Measurements from ENCODE around the gene ZP1. TPM values are rescaled to one million over a fixed set of nuclear protein-coding genes. Genes with fewer than 3 reads are reported as not detected.

Gene ZP1
- total and polyA plus RNA-seq, 4 donors, result 0.04 TPM; not detected in 3

DNA sequence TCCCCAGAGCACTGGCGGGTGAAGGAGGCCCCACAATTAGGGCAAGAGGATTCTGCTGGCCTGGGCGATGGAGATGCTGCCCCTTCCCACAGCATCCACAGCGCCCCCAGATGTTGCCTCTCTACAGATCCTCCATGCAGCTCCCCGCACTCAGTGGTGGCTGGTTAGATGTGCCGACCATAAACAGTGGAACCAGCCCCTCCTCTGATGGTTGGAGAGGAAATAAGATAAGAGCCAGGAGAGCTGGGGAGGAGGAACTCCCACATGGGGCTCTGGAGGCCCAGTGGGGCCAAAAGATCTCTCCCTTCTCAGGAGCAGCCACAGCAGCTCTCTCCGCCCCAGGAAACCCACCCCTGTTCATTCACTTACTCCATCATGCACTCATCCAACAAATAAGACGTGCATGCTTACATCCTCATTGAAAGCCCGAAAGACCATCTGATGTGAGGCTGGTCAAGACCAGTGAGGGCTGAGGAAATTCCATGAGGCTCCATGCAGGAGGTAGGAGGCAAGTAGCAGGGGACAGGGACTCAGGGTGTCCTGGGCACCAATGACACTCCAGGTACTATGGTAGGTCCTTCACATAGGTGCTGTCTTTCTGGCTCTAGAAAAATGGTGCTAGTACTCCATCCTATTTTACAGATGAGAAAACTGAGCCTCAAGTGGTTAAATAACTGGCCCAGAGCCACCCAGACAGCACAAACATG lies 13.0 kb upstream of the ZP1 start:
- Histone ChIP-seq H3K27ac (ENCODE audit: low read depth in 1 of 2, low read length in 1 of 2) (no peak overlapping the region), H3K9ac (ENCODE audit: insufficient read depth in 1 of 2, low read length in 2 of 2) (no peak overlapping the region), H3K9me3 (ENCODE audit: control insufficient read depth in 4 of 4, insufficient read depth in 3 of 4, low read length in 3 of 4) (peaks cover 0 to 3% (median 0%) of the 10 kb centered on the region in 4 donors), H3K27me3 (ENCODE audit: control insufficient read depth in 3 of 3, insufficient read depth in 3 of 3, low read length in 2 of 3) (peaks cover 0 to 31% (median 9%) of the 10 kb centered on the region in 3 donors), H3K4me1 (ENCODE audit: control insufficient read depth in 5 of 5, insufficient read depth in 5 of 5, low read length in 5 of 5) (no peaks in the 10 kb centered on the region), H3K4me3 (no peak overlapping the region), H3K36me3 (ENCODE audit: control insufficient read depth in 4 of 4, insufficient read depth in 4 of 4, low read length in 4 of 4) (peaks cover 0 to 20% (median 11%) of the 10 kb centered on the region in 4 donors)
- 44 to 67% methylated on average over 8 of the region's 8 CpGs for WGBS, 2 donors
- TF ChIP-seq, protein P1, sequence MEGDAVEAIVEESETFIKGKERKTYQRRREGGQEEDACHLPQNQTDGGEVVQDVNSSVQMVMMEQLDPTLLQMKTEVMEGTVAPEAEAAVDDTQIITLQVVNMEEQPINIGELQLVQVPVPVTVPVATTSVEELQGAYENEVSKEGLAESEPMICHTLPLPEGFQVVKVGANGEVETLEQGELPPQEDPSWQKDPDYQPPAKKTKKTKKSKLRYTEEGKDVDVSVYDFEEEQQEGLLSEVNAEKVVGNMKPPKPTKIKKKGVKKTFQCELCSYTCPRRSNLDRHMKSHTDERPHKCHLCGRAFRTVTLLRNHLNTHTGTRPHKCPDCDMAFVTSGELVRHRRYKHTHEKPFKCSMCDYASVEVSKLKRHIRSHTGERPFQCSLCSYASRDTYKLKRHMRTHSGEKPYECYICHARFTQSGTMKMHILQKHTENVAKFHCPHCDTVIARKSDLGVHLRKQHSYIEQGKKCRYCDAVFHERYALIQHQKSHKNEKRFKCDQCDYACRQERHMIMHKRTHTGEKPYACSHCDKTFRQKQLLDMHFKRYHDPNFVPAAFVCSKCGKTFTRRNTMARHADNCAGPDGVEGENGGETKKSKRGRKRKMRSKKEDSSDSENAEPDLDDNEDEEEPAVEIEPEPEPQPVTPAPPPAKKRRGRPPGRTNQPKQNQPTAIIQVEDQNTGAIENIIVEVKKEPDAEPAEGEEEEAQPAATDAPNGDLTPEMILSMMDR (IDR thresholded peaks at IDR 0.05; ENCODE audit: control extremely low read depth, extremely low read depth), result no peak
- ATAC-seq (ENCODE audit: insufficient read depth, low FRiP score) (no peak), DNase-seq (no peak)

DNA sequence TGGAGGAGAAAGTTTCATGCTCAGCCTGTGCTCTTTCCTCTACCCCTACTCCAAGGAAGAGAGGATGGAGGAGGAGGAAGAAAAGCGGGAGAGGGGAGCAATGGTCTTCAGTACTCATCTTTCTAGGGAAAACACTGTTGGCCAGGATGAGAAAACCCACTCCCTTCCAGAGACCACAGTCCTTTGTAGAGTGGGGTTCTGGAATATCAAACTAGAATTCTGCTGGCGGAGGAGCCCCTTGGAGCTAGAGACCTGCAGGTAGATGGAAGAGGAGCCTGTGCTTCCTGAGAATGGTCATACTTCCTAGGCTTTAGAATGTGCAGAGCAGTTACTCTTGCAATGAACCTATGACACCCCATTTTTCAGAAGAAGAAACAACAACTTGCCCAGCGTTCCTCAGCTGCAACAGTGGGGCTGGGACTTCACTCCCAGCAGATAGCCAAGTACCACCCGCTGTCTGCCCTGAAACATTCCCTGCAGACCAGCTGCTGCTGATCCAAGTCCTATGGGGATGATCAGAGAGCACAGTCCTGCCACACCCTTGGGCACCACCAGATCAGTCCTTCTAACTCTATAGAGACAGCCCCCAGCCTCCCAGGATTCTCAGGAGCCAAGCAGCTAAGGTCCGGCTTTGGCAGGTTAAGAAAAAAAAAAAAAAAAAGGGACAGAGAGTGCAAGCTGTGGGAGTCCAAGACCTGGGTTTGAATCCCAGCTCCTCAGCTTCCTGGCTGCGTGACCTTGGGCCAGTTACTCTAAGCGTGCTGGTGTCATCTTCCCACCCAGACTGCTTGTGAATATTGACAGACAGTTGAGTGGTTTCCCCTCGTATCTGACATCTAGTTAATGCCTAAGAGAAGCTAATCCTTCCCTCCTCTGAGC lies 12.3 kb upstream of the ZP1 start:
- Histone ChIP-seq H3K27me3 (ENCODE audit: control insufficient read depth in 3 of 3, insufficient read depth in 3 of 3, low read length in 2 of 3) (peaks cover 0 to 31% (median 9%) of the 10 kb centered on the region in 3 donors), H3K27ac (ENCODE audit: low read depth in 1 of 2, low read length in 1 of 2) (no peak overlapping the region), H3K9ac (ENCODE audit: insufficient read depth in 1 of 2, low read length in 2 of 2) (no peak overlapping the region), H3K4me1 (ENCODE audit: control insufficient read depth in 5 of 5, insufficient read depth in 5 of 5, low read length in 5 of 5) (no peaks in the 10 kb centered on the region), H3K4me3 (no peak overlapping the region), H3K36me3 (ENCODE audit: control insufficient read depth in 4 of 4, insufficient read depth in 4 of 4, low read length in 4 of 4) (peaks cover 0 to 14% (median 7%) of the 10 kb centered on the region in 4 donors), H3K9me3 (ENCODE audit: control insufficient read depth in 4 of 4, insufficient read depth in 3 of 4, low read length in 3 of 4) (peaks cover 0 to 3% (median 0%) of the 10 kb centered on the region in 4 donors)
- TF ChIP-seq, protein P1 (IDR thresholded peaks at IDR 0.05; ENCODE audit: control extremely low read depth, extremely low read depth), result no peak
- 49 to 51% methylated on average over 8 of the region's 8 CpGs for WGBS, 2 donors
- no peak for DNase-seq
- no peak for ATAC-seq (ENCODE audit: insufficient read depth, low FRiP score)

DNA sequence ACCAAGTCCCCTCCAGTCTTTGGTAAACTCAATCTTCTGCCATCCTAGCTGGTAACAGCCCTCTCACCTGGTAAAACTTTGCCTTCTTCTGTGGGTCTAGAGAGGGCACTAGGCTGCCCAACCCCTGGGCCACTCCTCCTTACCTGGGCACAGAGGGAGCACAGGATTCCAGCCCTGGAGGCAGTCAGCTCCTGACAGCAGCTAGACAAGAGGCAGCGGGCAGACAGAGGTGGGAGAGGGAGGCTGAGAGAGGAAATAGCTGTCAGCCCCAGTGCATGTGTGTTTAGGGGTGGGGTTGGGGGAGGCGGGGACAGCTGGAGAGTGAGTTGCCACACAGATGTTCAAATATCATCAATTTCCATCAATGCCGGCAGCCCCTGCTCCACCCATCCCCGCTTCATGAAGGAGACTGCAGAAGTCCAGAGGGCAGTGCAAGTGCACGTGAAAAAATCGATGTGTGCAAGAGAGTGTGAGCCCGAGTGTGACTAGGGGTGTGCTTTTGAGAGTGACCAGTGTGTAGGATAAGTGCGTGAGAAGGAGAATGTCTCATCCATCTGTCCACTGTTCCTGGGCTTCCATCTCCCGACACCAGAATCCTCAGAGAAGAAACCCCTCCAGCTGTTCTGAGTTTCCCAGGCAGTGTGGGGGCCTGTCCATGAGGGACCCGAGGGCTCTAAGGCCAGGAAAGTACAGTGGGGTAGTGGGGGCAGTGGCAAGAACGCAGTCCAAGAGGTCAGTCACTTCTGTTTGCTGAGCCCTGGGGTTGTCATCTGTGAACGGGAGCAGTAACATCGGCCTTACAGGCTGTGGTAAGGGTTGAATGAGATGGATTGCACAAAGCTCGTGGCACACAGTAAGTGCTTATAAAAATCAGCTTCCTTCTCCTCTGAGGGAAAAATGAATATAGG lies 11.4 kb upstream of the ZP1 start, which contains the start of gene PTGDR2:
Gene PTGDR2 (minus strand): TSS at position 225 of the 908 bp plus-strand sequence. CDS start 2,228 bp downstream, outside the sequence.
- H3K27me3 ChIP-seq (ENCODE audit: control insufficient read depth in 3 of 3, insufficient read depth in 3 of 3, low read length in 2 of 3), result peaks cover 0 to 31% (median 9%) of the 10 kb centered on the region in 3 donors
- DNase-seq, result no peak
- H3K4me1 ChIP-seq (ENCODE audit: control insufficient read depth in 5 of 5, insufficient read depth in 5 of 5, low read length in 5 of 5), result no peaks in the 10 kb centered on the region
- TF ChIP-seq, protein P1 (IDR thresholded peaks at IDR 0.05; ENCODE audit: control extremely low read depth, extremely low read depth), result no peak
- no peak within 1 kb of the TSS for H3K4me3 ChIP-seq
- WGBS, 2 donors, result 35 to 46% methylated on average over 14 of the region's 14 CpGs
- H3K36me3 ChIP-seq (ENCODE audit: control insufficient read depth in 4 of 4, insufficient read depth in 4 of 4, low read length in 4 of 4), result peaks cover 0 to 7% (median 2%) of the 10 kb centered on the region in 4 donors
- H3K9me3 ChIP-seq (ENCODE audit: control insufficient read depth in 4 of 4, insufficient read depth in 3 of 4, low read length in 3 of 4), result peaks cover 0 to 4% (median 0%) of the 10 kb centered on the region in 4 donors
- no peak within 1 kb of the TSS for H3K27ac ChIP-seq (ENCODE audit: low read depth in 1 of 2, low read length in 1 of 2)
- ATAC-seq (ENCODE audit: insufficient read depth, low FRiP score), result no peak
- no peak within 1 kb of the TSS for H3K9ac ChIP-seq (ENCODE audit: insufficient read depth in 1 of 2, low read length in 2 of 2)

All from lung (tissue), 12 donors.